K562 (cell line): ENCODE data around the gene SPTBN4. TPM values are rescaled to one million over a fixed set of nuclear protein-coding genes. Genes with fewer than 3 reads are reported as not detected.
"Not testable (repeated sequence)": the region's sequence is repeated elsewhere in the genome, so short reads cannot be mapped to it uniquely, and the experiment has no call there.

Experiments
- ATAC-seq: fragments of 200-7000 bp; cut with Tn5 transposase; 3 replicates; pipeline ENCODE4 v1.9.1; 2020; ENCODE audit warnings: moderate library complexity
- BruUV-seq: library from RNA; stranded (reverse); fragments of 400-500 nt; replicated peaks from 2 replicates; lab custom pipeline; 2021; lab: Mats Ljungman, UMichigan
- CTCF ChIA-PET: fragments of 300-600 bp; formaldehyde crosslinking; extraction: SDS; loops from one replicate; lab custom pipeline; 2021; ENCODE audit warnings: low intra/inter-chr PET ratio; lab: Yijun Ruan, JAX
- POLR2A ChIA-PET: fragments of 300-600, 350-650 bp; sonication (Branson Sonifier 250); formaldehyde crosslinking; extraction: SDS; loops from one replicate; lab custom pipeline; 2021; ENCODE audit warnings: antibody characterized with exemption, inconsistent platforms; lab: Yijun Ruan, JAX
- DNase-seq, 4 experiments: peaks; one replicate each; pipeline versions ENCODE4 v3.0.0 to v3.0.0-alpha.2; 2011 to 2018; ENCODE audit warnings: low spot score in 3 of 4, mixed read lengths in 3 of 4; ENCODE audit errors: extremely low read depth in 1 of 4
- FAIRE-seq: peaks from 2 replicates; lab custom pipeline; 2011; peaks lifted over from hg19 to GRCh38; lab: Jason Lieb, UNC
- H2AFZ ChIP-seq: 2 replicates; pipeline ENCODE4 v1.6.0; 2011; ENCODE audit warnings: low read depth, low read length, control low read depth, inconsistent platforms
- H3K27ac ChIP-seq: fragments of 200-600 bp; 3 replicates; pipeline ENCODE4 v1.8.0; 2011; ENCODE audit warnings: low read depth, mild to moderate bottlenecking, control low read depth, inconsistent platforms, low read length, moderate library complexity, mixed read lengths; ENCODE audit errors: extremely low read depth
- H3K27me3 ChIP-seq, 2 experiments: fragments of 300-600 bp in 1 of 2; 2 replicates in 1 of 2; 3 replicates in 1 of 2; pipeline versions ENCODE4 v1.6.0 to v1.8.0; 2011; ENCODE audit warnings: inconsistent platforms in 2 of 2, low read length in 2 of 2, mild to moderate bottlenecking in 1 of 2, mixed read lengths in 1 of 2, moderate library complexity in 1 of 2; ENCODE audit not compliant: control insufficient read depth in 2 of 2, insufficient read depth in 2 of 2
- H3K36me3 ChIP-seq: fragments of 300-600 bp; 3 replicates; pipeline ENCODE4 v1.8.0; 2011; ENCODE audit warnings: mild to moderate bottlenecking, low read length, inconsistent platforms; ENCODE audit not compliant: control insufficient read depth, insufficient read depth
- H3K4me1 ChIP-seq, 2 experiments: fragments of 200-600 bp in 1 of 2; replicated peaks in 1 of 2; 2 replicates in 1 of 2; 3 replicates in 1 of 2; pipeline versions ENCODE4 v1.5.1 to v1.8.0; 2011; ENCODE audit warnings: inconsistent platforms in 2 of 2, low read length in 2 of 2, mild to moderate bottlenecking in 1 of 2, mixed read lengths in 1 of 2, moderate library complexity in 1 of 2; ENCODE audit not compliant: control insufficient read depth in 2 of 2, insufficient read depth in 2 of 2
- H3K4me2 ChIP-seq: 2 replicates; pipeline ENCODE4 v1.6.1; 2011; ENCODE audit warnings: low read length, control low read depth, inconsistent platforms, mixed read lengths; ENCODE audit not compliant: insufficient read depth
- H3K4me3 ChIP-seq: fragments of 200-600 bp; sonication (generic), shearing (Covaris generic); 2 replicates; pipeline ENCODE4 v1.5.1; 2016; ENCODE audit warnings: control low read depth, inconsistent platforms
- H3K79me2 ChIP-seq: fragments of 200-600 bp; 3 replicates; pipeline ENCODE4 v1.8.0; 2011; ENCODE audit warnings: low read length, inconsistent platforms; ENCODE audit not compliant: control insufficient read depth, insufficient read depth
- H3K9ac ChIP-seq, 2 experiments: 2 replicates each; pipeline versions ENCODE4 v1.6.0 to v1.6.1; 2011; ENCODE audit warnings: low read depth in 2 of 2, low read length in 2 of 2, control low read depth in 1 of 2, inconsistent platforms in 1 of 2, mild to moderate bottlenecking in 1 of 2, mixed read lengths in 1 of 2; ENCODE audit not compliant: insufficient read depth in 1 of 2
- H3K9me1 ChIP-seq: one replicate; pipeline ENCODE4 v1.6.0; 2011; ENCODE audit warnings: inconsistent platforms, mild to moderate bottlenecking, low read length, moderate library complexity; ENCODE audit not compliant: control insufficient read depth, insufficient read depth
- H3K9me3 ChIP-seq: replicated peaks from 2 replicates; pipeline ENCODE4 v1.5.1; 2011; ENCODE audit warnings: low read depth, low read length, inconsistent platforms; ENCODE audit not compliant: control insufficient read depth, insufficient read depth
- H4K20me1 ChIP-seq: replicated peaks from 2 replicates; pipeline ENCODE4 v1.6.1; 2011; ENCODE audit warnings: low read length, inconsistent platforms, mixed read lengths; ENCODE audit not compliant: control insufficient read depth, insufficient read depth
- BHLHE40 ChIP-seq: IDR thresholded peaks from 2 replicates; pipeline ENCODE4 v1.6.1; 2011; ENCODE audit warnings: low read length, improper control_type of control experiment
- CCNT2 ChIP-seq: IDR thresholded peaks from 2 replicates; pipeline ENCODE4 v1.6.1; 2011; ENCODE audit warnings: borderline replicate concordance, low read depth, mild to moderate bottlenecking, moderate library complexity, mixed read lengths, low read length; ENCODE audit not compliant: insufficient read length; ENCODE audit errors: extremely low read depth
- CREB3 ChIP-seq: fragments of 450-650 bp; conservative IDR thresholded peaks from 2 replicates; pipeline ENCODE4 v1.6.1; 2016; ENCODE audit warnings: missing genetic modification characterization, low read depth, mild to moderate bottlenecking, missing compliant biosample characterization, moderate library complexity
- HDAC1 ChIP-seq, 2 experiments: fragments of 450-650 bp; IDR thresholded peaks; 2 replicates each; pipeline ENCODE4 v1.6.1; 2016 to 2017; ENCODE audit warnings: inconsistent platforms in 1 of 2, mild to moderate bottlenecking in 1 of 2, moderate library complexity in 1 of 2
- TEAD2 ChIP-seq: fragments of 450-650 bp; IDR thresholded peaks from 2 replicates; pipeline ENCODE4 v1.6.1; 2016; ENCODE audit warnings: missing genetic modification characterization, control low read depth, missing compliant biosample characterization
- WGBS: fragments of 100-300 bp; shearing (Covaris generic); methylation state at CpG from one replicate; pipeline ENCODE4 v1.1.6; 2016; ENCODE audit warnings: low coverage, mixed read lengths; ENCODE audit not compliant: insufficient coverage; ENCODE audit errors: missing lambda C conversion rate; 5-methylcytosine and 5-hydroxymethylcytosine counted together
- in situ Hi-C: fragments of 300-500 bp; cut with MboI; formaldehyde crosslinking; loops from 4 replicates; pipeline ENCODE4 v1.15.0; 2018; ENCODE audit warnings: inconsistent platforms, mixed read lengths
- intact Hi-C: fragments of 100-400 bp; cut with micrococcal nuclease; formaldehyde crosslinking; loops from 2 replicates; pipeline ENCODE4 v1.14.2; 2022
- polyA plus RNA-seq, 8 experiments: library from polyadenylated mRNA; depleted of rRNA in 4 of 8; stranded (reverse) in 5 of 8; unstranded in 3 of 8; fragments of >200 nt; fragmentation: Nextera tagmentation in 2 of 8; fragmentation: Illumina TruSeq in 1 of 8; extraction: Ambion mirVana in 2 of 8; extraction: Trizol in 1 of 8; gene quantifications; 2 replicates each; pipeline versions ENCODE4 v1.2.1 to v1.2.3, GENCODE V29; 2011 to 2014; ENCODE audit warnings: inconsistent platforms in 1 of 8, missing spikeins in 1 of 8
- total RNA-seq, 7 experiments: library from RNA; depleted of rRNA in 6 of 7; stranded (reverse); fragments of >200 nt in 6 of 7; fragmentation: Illumina TruSeq in 2 of 7; extraction: Trizol in 2 of 7; gene quantifications; 2 replicates each; pipeline versions ENCODE4 v1.2.1 to v1.2.3, GENCODE V29; 2011 to 2021; ENCODE audit warnings: low replicate concordance in 1 of 7
- TF ChIP-seq, protein P1 (sequence below): sonication (generic); formaldehyde crosslinking; IDR thresholded peaks from 2 replicates; pipeline ENCODE4 v1.8.0; 2022; ENCODE audit warnings: mild to moderate bottlenecking, missing genetic modification reagents

Gene SPTBN4
- total and polyA plus RNA-seq, 9 of the 15 experiments (the other 6 are each of a cell fraction or from before 2014, with no cell fraction given) = 0.01 to 1.5 (median 0.86) TPM

GRCh38 chr19:40521900-40522299 is 55.1 kb downstream of the SPTBN4 start:
- H3K4me2 ChIP-seq, H2AFZ ChIP-seq, in situ Hi-C loops, FAIRE-seq, H3K9ac ChIP-seq, H3K79me2 ChIP-seq, H3K9me1 ChIP-seq, H3K4me3 ChIP-seq, H3K27me3 ChIP-seq, ATAC-seq, BruUV-seq, H3K27ac ChIP-seq, H4K20me1 ChIP-seq, DNase-seq: not testable (repeated sequence)
- intact Hi-C loops = loop anchor here (5.0 kb wide), 1 partner anchor 80 kb away; the partner anchor contains the start of gene SERTAD3
- POLR2A ChIA-PET = interaction anchor here (1.5 kb wide), 1 partner anchor 9 kb away, joined by 3 read pairs; no protein-coding TSS in a partner anchor
- CTCF ChIA-PET = interaction anchor here (0.6 kb wide), 1 partner anchor 75 kb away, joined by 4 read pairs; no protein-coding TSS in a partner anchor
- peaks cover 39 to 48% of the 10 kb centered on the region in 2 experiments for H3K4me1 ChIP-seq
- WGBS = 59% methylated on average over 6 of the region's 6 CpGs
- peak; percentile 38; the same call in 1 of the 2 replicates for TF ChIP-seq BHLHE40
- TF ChIP-seq, all 486 proteins: peak for 1; not testable (repeated sequence) for 485
- H3K36me3 ChIP-seq, H3K9me3 ChIP-seq: not testable (repeated sequence)

DNA sequence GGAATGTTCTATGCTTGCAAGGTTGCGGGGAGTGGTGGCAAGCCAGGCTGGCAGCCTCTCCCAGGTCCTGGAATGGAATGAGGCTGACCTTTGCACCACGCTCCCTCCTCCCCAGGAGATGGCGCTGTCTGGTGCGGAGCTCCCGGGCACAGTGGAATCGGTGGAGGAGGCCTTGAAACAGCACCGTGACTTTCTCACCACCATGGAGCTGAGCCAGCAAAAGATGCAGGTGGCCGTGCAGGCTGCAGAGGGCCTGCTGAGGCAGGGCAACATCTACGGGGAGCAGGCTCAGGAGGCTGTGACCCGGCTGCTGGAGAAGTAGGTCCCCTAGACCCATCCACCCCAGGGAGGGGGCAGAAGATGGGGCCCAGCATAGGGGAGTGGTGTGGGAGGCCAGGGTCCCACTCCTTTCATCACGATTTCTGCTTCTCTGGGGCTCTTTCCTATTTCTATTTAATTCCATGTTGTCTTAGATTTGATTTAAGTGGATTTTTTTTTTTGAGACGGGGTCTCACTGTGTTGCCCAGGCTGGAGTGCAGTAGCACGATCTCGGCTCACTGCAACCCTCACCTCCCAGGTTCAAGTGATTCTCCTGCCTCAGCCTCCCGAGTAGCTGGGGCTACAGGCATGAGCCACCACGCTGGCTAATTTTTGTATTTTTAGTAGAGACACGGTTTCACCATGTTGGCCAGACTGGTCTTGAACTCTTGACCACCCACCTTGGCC is 56.7 kb downstream of the SPTBN4 start:
- POLR2A ChIA-PET = interaction anchor here (0.5 to 1.7 kb wide), 9 partner anchors 14 to 1916 kb away, joined by 3 to 9 read pairs (median 4); no protein-coding TSS in a partner anchor
- H3K4me1 ChIP-seq = peaks cover 41 to 62% of the 10 kb centered on the region in 2 experiments
- no peaks in the 10 kb centered on the region for H4K20me1 ChIP-seq
- H3K36me3 ChIP-seq = no peaks in the 10 kb centered on the region
- H2AFZ ChIP-seq = peak overlapping the region; percentile 75
- 27% methylated on average over 17 of the region's 17 CpGs for WGBS
- in situ Hi-C loops (no loop called here), intact Hi-C loops (loop anchor here (2.0 to 5.0 kb wide), 2 partner anchors 81 to 219 kb away; partner anchors contain the start of gene SERTAD3)
- H3K27me3 ChIP-seq = no peaks in the 10 kb centered on the region
- H3K79me2 ChIP-seq = no peaks in the 10 kb centered on the region
- no peaks in the 10 kb centered on the region for H3K9me1 ChIP-seq
- BruUV-seq = no TSS peak
- CTCF ChIA-PET = interaction anchor here (0.7 kb wide), 1 partner anchor 111 kb away, joined by 5 read pairs; no protein-coding TSS in a partner anchor
- ATAC-seq = peak; percentile 92
- H3K9me3 ChIP-seq = no peaks in the 10 kb centered on the region
- peak overlapping the region; percentile 54 for H3K27ac ChIP-seq
- peak overlapping the region in 1 of 2 experiments; percentile 72; a peak in 3 of 4 replicates for H3K9ac ChIP-seq
- peak; percentile 80 for FAIRE-seq
- H3K4me2 ChIP-seq = peak overlapping the region; percentile 60
- peak; percentile 70 to 88 (median 77) for DNase-seq
- H3K4me3 ChIP-seq = 0 out of 2 replicates have a peak overlapping the region, but pooled peaks have one; percentile 5
- TF ChIP-seq HDAC1 (IDR thresholded peaks at IDR 0.05) = 0 out of 4 replicates have a peak, but pooled peaks of 1 of the 2 experiments have one; percentile 18
- no peak for TF ChIP-seq TEAD2 (tag)
- TF ChIP-seq CREB3 (tag) = no peak
- no peak for TF ChIP-seq CCNT2
- TF ChIP-seq, protein P1, sequence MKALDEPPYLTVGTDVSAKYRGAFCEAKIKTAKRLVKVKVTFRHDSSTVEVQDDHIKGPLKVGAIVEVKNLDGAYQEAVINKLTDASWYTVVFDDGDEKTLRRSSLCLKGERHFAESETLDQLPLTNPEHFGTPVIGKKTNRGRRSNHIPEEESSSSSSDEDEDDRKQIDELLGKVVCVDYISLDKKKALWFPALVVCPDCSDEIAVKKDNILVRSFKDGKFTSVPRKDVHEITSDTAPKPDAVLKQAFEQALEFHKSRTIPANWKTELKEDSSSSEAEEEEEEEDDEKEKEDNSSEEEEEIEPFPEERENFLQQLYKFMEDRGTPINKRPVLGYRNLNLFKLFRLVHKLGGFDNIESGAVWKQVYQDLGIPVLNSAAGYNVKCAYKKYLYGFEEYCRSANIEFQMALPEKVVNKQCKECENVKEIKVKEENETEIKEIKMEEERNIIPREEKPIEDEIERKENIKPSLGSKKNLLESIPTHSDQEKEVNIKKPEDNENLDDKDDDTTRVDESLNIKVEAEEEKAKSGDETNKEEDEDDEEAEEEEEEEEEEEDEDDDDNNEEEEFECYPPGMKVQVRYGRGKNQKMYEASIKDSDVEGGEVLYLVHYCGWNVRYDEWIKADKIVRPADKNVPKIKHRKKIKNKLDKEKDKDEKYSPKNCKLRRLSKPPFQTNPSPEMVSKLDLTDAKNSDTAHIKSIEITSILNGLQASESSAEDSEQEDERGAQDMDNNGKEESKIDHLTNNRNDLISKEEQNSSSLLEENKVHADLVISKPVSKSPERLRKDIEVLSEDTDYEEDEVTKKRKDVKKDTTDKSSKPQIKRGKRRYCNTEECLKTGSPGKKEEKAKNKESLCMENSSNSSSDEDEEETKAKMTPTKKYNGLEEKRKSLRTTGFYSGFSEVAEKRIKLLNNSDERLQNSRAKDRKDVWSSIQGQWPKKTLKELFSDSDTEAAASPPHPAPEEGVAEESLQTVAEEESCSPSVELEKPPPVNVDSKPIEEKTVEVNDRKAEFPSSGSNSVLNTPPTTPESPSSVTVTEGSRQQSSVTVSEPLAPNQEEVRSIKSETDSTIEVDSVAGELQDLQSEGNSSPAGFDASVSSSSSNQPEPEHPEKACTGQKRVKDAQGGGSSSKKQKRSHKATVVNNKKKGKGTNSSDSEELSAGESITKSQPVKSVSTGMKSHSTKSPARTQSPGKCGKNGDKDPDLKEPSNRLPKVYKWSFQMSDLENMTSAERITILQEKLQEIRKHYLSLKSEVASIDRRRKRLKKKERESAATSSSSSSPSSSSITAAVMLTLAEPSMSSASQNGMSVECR (CRISPR knock-in tag) = 0 out of 2 replicates have a peak, but pooled peaks have one; percentile 40
